Gastroesophageal sphincter (tissue), 4 donors: ENCODE results near the gene HCN4. TPM values are rescaled to one million over a fixed set of nuclear protein-coding genes. Genes with fewer than 3 reads are reported as not detected.
A peak's percentile ranks its signal among the peaks of the same experiment; 100 is the strongest.

Experiments
- ATAC-seq: fragments of 150-250 bp; one replicate; pipeline ENCODE4 v1.9.1; 2016; ENCODE audit warnings: mild to moderate bottlenecking, moderate library complexity
- H3K27ac ChIP-seq, 4 donors: fragments of 200-600 bp; sonication (generic) in 3 of 4; 1 replicate in 3 of 4; 2 replicates in 1 of 4; pipeline ENCODE4 v1.5.1; 2016 to 2019
- H3K27me3 ChIP-seq: fragments of 200-600 bp; sonication (generic); one replicate; pipeline ENCODE4 v1.5.1; 2019
- H3K36me3 ChIP-seq, 2 donors: fragments of 200-600 bp; sonication (generic); one replicate each; pipeline ENCODE4 v1.5.1; 2019; ENCODE audit warnings: control low read depth in 1 of 2
- H3K4me1 ChIP-seq, 3 donors: fragments of 200-600 bp; sonication (generic); 1 replicate in 2 of 3; 2 replicates in 1 of 3; pipeline ENCODE4 v1.5.1; 2016 to 2019; ENCODE audit warnings: control low read depth in 2 of 3
- H3K4me3 ChIP-seq, 2 donors: fragments of 200-600 bp; sonication (generic); one replicate each; pipeline ENCODE4 v1.5.1; 2019; ENCODE audit warnings: mild to moderate bottlenecking in 1 of 2, moderate library complexity in 1 of 2
- H3K9me3 ChIP-seq, 3 donors: fragments of 200-600 bp; sonication (generic); one replicate each; pipeline ENCODE4 v1.5.1; 2017 to 2019; ENCODE audit warnings: control low read depth in 2 of 3
- CTCF ChIP-seq, 4 experiments: fragments of 200-600 bp in 2 of 4; fragments of 450-650 bp in 2 of 4; sonication (generic) in 1 of 4; IDR thresholded peaks; one replicate each; pipeline ENCODE4 v1.5.1; 2017 to 2019; ENCODE audit warnings: antibody characterized with exemption in 4 of 4, mild to moderate bottlenecking in 2 of 4, moderate library complexity in 2 of 4
- EP300 ChIP-seq: sonication (generic); formaldehyde crosslinking; IDR thresholded peaks from one replicate; pipeline ENCODE4 v1.6.1; 2017; ENCODE audit warnings: antibody characterized with exemption, mild to moderate bottlenecking
- POLR2A ChIP-seq, 2 donors: fragments of 450-650 bp; IDR thresholded peaks; one replicate each; pipeline ENCODE4 v1.6.1; 2017; ENCODE audit warnings: antibody characterized with exemption in 2 of 2, mild to moderate bottlenecking in 2 of 2, moderate library complexity in 1 of 2
- POLR2AphosphoS5 ChIP-seq: sonication (generic); formaldehyde crosslinking; IDR thresholded peaks from one replicate; pipeline ENCODE4 v1.6.1; 2017; ENCODE audit warnings: antibody characterized with exemption
- WGBS, 2 donors: methylation state at CpG; one replicate each; pipeline ENCODE4 v1.1.5; 2018; ENCODE audit warnings: low coverage in 1 of 2; 5-methylcytosine and 5-hydroxymethylcytosine counted together
- total RNA-seq, 4 donors: library from RNA; depleted of rRNA; stranded (reverse); fragments of >200 nt; gene quantifications; one replicate each; pipeline ENCODE4 v1.1.0, GENCODE V29; 2016

The HCN4 gene
- total RNA-seq, 4 donors from 2014 or later, result 0.08 TPM; not detected in 3

- TF ChIP-seq CTCF (IDR thresholded peaks at IDR 0.05) (no peak), EP300 (no peak), POLR2AphosphoS5 (no peak), POLR2A (IDR thresholded peaks at IDR 0.05) (no peak)
- Histone ChIP-seq H3K27ac (no peak overlapping the region), H3K9me3 (no peaks in the 10 kb centered on the region), H3K27me3 (no peaks in the 10 kb centered on the region), H3K36me3 (peaks cover 3 to 93% of the 10 kb centered on the region in 2 donors), H3K4me1 (no peaks in the 10 kb centered on the region), H3K4me3 (no peak overlapping the region)
- ATAC-seq, result no peak
- 84 to 96% methylated on average over 3 to 4 of the region's 6 CpGs for WGBS, 2 donors
These were observed 73.0 kb downstream of the HCN4 start for GRCh38 chr15:73295630-73296286.

GRCh38 chr15:73293773-73294172 is 75.0 kb downstream of the HCN4 start:
- WGBS, 2 donors, result 94 to 98% methylated on average over 2 of the region's 4 CpGs
- no peak for ATAC-seq
- no peak overlapping the region for H3K27ac ChIP-seq
- no peaks in the 10 kb centered on the region for H3K27me3 ChIP-seq
- H3K9me3 ChIP-seq, result no peaks in the 10 kb centered on the region
- peaks cover 4 to 92% of the 10 kb centered on the region in 2 donors for H3K36me3 ChIP-seq
- H3K4me3 ChIP-seq, result no peak overlapping the region
- TF ChIP-seq POLR2AphosphoS5 (no peak), EP300 (no peak), POLR2A (IDR thresholded peaks at IDR 0.05) (no peak), CTCF (IDR thresholded peaks at IDR 0.05) (no peak)
- no peaks in the 10 kb centered on the region for H3K4me1 ChIP-seq

GRCh38 chr15:73291441-73291840 is 77.3 kb downstream of the HCN4 start:
- 92% methylated on average over 1 of the region's 1 CpG; no CpG with 5 or more reads in 1 of the 2 donors for WGBS, 2 donors
- peaks cover 4 to 92% of the 10 kb centered on the region in 2 donors for H3K36me3 ChIP-seq
- no peak for ATAC-seq

GRCh38 chr15:73287019-73287418 is 81.7 kb downstream of the HCN4 start:
- Histone ChIP-seq H3K4me1 (peaks cover 3 to 24% (median 4%) of the 10 kb centered on the region in 3 donors), H3K4me3 (no peak overlapping the region), H3K9me3 (no peaks in the 10 kb centered on the region), H3K27ac (peak overlapping the region in 3 of 4 donors; percentile 55 to 73 (median 61)), H3K27me3 (no peaks in the 10 kb centered on the region), H3K36me3 (peaks cover 4 to 73% of the 10 kb centered on the region in 2 donors)
- ATAC-seq, result no peak
- 27 to 40% methylated on average over 1 of the region's 1 CpG for WGBS, 2 donors
- TF ChIP-seq POLR2A (IDR thresholded peaks at IDR 0.05) (no peak), EP300 (no peak), CTCF (IDR thresholded peaks at IDR 0.05) (no peak), POLR2AphosphoS5 (no peak)

More at GRCh38 chr15:73291441-73291840, 77.3 kb downstream of the HCN4 start:
- H3K4me1 ChIP-seq, result peaks cover 0 to 5% (median 3%) of the 10 kb centered on the region in 3 donors
- H3K9me3 ChIP-seq, result no peaks in the 10 kb centered on the region
- H3K27ac ChIP-seq, result no peak overlapping the region
- H3K4me3 ChIP-seq, result no peak overlapping the region
- H3K27me3 ChIP-seq, result no peaks in the 10 kb centered on the region
- TF ChIP-seq CTCF (IDR thresholded peaks at IDR 0.05) (no peak), POLR2A (IDR thresholded peaks at IDR 0.05) (no peak), POLR2AphosphoS5 (no peak), EP300 (no peak)

- peak overlapping the region; percentile 45 to 73 (median 58) for H3K27ac ChIP-seq
- peaks cover 4 to 72% of the 10 kb centered on the region in 2 donors for H3K36me3 ChIP-seq
- peaks cover 3 to 24% (median 4%) of the 10 kb centered on the region in 3 donors for H3K4me1 ChIP-seq
- TF ChIP-seq EP300 (no peak), POLR2AphosphoS5 (no peak), CTCF (IDR thresholded peaks at IDR 0.05) (no peak), POLR2A (IDR thresholded peaks at IDR 0.05) (no peak)
- 55 to 60% methylated on average over 2 of the region's 2 CpGs for WGBS, 2 donors
- no peak for ATAC-seq
- H3K9me3 ChIP-seq, result no peaks in the 10 kb centered on the region
- no peaks in the 10 kb centered on the region for H3K27me3 ChIP-seq
- H3K4me3 ChIP-seq, result no peak overlapping the region
These were observed 82.4 kb downstream of the HCN4 start for GRCh38 chr15:73286311-73286710.
